NOMO-1 treated with DMSO at 0.1 percent for 48 hours (cell line): ENCODE measurements around the gene GDAP2.

Source experiments
- DNase-seq: peaks from one replicate; lab custom pipeline; 2025; ENCODE audit not compliant: unreplicated experiment; lab: John Stamatoyannopoulos, UW

Gene GDAP2

DNA sequence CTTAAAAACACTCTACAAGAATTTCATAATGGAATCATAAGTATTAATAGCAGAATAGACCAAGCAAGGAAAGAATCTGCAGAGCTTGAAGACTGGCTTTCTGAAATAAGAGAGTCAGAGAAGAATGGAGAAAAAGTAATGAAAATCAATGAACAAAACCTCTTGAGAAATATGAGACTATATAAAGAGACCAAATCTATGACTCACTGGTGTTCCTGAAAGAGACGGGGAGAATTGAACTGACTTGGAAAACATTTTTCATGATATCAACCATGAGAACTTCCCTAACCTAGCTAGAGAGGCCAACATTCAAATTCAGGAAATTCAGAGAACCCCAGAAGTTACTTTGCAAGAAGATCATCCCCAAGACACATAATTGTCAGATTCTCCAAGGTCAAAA, 85.6 kb downstream of the GDAP2 start:
- DNase-seq, result no peak

DNA sequence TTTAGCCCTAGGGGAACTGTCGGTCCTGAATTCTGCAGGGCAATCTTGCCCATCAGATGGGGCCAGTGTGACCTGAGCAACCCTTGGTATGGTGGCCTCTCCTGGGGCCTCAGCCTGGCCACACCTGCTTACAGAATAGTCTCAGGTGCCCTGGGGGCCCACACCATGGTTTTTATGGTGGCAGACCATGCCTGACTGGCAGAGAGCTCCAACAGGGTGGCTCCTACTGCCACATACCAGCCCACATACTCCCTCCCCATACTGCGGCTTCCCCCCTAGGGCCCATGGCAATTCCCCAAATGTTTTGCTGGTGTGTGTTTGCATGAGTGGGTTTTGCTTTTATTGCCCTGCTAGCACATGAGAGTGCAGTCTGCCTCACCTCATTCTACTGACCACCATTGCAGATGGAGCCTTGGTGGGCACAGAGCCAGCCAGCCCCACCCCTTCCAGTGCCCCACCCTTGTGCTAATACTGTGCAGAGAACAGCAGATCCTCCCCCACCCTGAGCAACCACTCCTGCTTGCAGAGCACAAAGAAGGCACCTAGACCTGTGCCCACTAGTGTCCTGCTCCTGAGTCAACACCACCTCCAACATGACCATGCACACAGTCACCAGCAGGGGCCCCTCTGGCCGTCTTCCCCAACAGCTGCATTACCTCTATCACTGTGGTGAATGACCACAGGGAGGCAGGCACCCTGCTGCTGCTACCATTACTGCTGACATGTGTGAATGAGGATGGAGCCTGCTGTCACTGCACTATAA, 86.8 kb downstream of the GDAP2 start:
- DNase-seq, result no peak

DNA sequence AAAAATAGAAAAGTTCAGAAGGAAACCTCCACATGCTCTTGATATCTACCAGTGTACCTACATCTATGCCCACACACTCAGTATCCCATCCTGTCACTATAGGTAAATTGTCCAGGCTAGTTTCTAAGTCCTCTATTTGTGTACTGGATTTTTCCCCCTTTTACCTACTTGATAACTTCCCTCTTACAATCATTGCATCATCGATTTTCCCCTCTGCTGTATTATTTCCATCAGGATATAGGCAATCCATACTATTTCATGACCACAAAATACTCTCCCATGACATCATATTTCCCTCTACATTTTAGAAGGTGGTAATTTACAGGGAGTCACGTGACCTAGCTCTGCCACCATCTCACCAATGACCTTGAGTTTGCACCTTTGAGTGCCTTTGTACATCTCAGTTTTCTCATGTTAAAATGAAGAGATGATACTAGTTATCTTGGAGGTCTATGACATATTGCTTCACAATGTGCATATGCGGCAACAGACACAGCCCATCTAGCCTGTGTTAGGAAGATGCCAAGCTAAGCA, 88.2 kb downstream of the GDAP2 start:
- DNase-seq, result no peak

DNA sequence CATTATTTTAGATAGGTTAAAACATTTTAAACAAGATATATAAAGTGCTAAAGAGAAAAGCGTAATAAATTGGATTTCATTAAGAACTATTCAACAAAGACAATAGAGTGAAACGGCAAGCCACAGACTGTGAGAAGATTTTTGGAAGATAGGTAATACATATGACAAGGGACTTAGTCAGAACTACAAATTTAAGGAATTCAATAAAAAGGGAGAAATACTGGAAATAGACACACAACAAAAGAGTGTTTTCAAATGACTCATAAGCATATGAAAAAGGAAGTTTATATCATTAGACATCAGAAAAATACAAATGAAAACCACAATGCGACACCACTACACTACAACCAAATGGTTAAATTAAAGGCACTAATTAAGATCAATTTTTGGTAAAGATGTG, 90.5 kb downstream of the GDAP2 start:
- DNase-seq, result no peak

DNA sequence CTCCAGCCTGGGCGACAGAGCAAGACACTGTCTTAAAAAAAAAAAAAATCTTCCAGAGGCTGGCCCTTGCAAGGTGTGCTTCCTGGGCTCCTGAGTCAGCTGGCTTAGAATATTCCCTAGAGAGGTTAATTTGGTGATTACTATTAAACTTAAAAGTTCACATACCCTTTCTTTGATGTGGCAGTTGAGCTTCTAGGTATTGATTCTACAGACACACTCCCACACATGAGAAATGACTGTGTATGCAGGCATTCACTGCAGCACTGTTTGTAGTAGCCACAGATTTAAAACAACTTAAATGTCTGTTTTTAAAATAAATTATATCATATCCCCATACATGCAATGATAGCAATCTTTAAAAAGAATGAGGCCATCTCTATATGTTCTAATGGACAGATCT, 93.4 kb downstream of the GDAP2 start:
- DNase-seq, result no peak

DNA sequence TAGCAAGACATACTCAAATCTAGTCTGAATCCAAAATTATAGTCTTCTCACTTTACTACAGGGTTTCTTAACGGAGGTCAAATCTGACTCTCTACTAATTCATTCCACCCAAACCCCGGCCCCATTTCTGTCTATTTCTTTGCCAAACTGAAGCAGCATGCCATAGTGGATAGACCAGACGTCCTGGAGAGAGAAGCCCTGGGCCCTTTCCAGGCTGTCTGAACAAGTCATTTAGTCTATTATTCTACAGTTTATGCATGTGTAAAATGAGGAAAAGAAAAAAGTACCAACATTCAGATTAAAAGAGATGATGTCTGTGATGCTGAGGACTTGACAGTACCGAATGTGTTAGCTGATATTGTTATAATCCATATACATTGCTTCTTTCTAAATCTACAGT, 95.0 kb downstream of the GDAP2 start:
- DNase-seq, result no peak

DNA sequence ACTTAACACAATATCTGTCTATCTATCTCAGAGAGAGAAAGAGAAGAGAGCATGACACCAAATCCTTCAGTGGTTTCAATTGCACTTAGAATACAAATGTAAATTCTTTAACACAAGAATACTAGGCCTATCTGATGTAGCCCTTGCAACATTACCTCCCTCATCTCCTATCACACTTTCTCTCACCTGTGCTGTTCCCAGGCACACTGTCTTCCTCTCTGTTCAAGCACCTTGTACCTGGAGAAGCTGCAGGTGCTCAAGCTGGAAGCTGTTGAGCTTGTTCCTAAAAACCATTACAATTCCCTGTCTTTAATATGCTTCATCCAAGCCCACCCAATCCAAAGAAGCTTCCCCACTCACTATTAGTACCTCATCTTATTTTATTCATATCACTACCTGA, 97.0 kb downstream of the GDAP2 start:
- no peak for DNase-seq

DNA sequence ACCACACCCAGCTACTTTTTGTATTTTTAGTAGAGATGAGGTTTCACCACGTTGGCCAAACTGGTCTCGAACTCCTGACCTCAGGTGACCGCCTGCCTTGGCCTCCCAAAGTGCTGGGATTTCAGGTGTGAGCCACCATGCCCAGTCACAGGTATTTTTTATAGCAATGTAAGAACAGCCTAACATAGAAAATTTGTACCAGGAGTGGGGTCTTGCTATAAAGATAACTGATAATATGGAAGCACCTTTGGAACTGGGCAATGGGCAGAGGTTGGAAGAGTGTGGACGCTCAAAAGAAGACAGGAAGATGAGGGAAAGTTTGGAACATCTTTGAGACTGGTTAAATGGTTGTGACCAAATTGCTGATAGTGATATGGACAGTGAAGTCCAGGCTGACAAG, 99.2 kb downstream of the GDAP2 start:
- DNase-seq, result no peak

DNA sequence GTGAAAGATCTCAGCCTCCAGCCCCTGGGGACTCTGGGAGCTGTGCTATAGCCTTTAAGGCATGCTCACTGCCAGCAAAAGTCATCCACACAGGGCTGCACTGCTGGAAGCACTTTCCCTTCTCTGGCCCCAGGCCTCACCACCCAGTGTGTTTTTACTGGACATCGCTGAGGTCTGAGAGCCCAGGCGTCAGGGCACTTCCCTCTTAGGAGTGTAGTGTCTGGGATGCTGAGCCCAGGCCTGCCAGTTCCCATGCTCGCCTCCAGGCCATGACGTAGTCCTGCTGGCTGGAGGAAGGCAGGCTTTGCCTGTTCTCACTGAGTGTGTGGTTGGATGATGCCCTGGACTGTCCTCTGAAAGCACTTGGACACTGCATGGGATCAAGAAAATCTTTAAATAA, 101.2 kb downstream of the GDAP2 start:
- no peak for DNase-seq

DNA sequence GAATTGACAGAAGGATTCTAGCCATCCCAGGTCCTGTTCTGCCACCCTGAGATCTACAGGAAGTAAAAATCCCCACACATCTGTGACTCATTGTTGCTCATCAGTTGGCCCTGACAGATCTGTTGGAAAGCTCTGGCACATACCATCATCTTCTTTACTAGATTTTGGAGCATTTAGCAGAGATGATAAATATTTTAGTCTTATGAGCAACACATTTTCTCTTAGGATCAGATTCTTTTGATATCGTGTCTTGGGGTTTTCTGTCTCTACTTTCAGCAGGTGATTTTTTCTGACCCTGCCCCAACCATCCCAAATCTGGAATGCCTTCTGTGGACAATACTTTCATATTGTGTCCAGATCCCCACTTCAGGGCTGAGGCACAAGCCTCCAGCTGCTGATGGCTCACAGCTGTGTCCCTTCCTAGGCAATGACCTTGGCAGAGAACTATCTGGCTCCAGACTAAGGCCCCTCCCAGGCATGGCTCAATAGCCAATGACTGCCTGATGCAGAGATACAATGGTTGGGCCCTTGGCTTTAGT, 102.8 kb downstream of the GDAP2 start:
- DNase-seq, result no peak

DNA sequence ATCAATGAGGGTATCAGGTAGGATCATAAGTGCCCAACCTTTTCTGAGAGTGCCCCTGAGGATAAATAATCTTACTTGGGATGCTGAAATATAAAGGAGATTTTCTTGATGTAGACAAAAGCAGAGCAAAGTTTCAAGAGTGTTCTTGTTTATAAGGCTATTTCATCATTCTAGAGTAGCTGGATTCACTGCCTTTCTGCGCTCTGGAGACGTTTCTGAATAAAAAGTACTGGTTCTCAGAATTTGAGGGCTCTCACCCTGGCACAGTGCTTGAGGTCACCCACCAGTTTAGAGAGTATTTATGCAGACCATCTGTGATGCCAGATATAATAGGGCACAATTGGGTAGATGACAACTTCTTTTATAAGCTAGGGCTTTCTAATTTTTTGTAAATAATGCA, 103.3 kb downstream of the GDAP2 start:
- no peak for DNase-seq

DNA sequence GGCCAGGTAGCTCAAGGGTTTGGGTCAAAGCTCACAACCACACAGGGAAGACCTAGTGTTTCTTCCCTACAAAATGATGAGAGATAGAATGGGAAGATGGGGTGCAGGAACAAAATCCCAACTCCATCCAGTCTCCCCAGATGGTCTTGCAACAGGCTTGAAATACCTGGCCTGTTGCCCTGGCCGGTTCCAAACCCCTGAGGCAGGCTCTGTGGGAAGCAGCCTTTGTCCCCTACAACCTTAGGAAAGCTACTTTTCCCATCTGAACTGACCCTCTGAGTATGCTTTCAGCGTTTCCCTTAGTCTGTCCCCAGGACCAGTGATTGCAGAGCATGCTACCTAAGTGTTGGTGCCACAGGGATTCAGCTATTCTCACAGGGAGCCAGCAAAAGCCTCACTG, 104.0 kb downstream of the GDAP2 start:
- no peak for DNase-seq

DNA sequence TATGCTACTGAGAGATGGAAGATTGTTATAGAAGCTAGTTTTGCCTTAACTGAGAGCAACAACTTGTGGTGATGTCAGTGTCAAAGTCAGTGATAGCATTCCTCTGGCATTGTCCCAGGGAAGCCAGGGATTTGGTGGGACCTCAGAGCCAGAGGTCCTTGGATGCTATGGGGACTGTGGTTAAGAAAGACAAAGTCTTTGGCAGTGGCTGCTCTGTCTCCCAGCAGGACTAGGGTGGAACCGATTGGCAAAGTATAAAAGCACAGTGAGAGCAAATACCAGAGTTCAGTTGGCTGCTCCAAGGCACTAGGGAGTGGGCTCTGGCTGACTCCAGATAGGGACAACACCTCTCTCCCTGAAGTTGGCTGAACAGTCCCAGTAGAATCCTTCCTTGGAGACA, 104.8 kb downstream of the GDAP2 start:
- DNase-seq, result no peak

DNA sequence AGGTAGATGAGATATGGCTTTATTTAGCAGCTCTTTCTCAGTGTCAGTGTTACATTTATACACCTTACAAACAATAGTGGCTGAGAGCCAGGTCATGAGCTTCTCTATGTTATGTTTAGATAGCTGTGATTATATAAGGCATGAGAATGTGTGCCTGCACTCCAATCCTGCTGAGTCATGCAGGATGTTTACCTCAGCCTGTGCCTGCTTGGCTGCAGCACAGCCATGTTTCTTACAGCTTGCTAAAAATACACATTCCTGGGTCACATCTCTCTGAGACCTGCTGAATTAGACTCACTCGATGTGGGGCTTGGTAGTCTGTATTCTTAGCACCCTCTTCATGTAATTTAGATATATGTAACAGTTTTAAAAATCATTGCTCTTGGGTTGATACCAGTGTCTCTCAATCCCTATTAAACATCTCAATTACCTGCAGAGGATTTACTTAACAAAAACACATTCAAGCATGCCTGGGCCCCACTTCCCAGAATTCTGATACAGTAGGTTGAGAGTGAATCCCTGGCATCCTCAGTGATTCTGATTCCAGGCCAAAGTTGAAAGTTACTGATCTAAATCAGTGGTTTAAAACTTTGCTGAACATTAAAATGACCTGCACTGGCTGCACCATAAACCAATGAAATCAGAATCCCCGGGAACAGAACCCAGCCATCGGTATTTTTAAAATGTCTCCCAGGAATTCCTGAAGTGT, 107.5 kb downstream of the GDAP2 start:
- no peak for DNase-seq

DNA sequence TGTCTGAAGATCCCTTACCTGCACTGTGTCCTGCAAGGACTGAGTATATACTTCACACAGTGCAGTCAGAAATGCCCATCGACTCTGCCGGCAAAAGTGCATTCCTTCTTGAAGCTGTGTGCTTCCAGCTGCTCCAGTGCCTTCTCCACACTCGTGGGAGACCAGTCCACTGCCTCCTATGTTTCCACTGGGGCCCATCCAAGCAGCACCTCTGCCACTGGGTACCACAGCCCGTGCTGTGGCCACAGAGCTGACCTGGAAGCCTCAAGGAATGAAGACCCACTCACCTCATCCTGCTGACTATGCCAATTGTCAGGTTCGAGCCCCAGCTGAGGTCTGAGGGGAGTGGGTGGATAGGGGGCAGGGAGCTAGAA, 108.1 kb downstream of the GDAP2 start:
- no peak for DNase-seq

DNA sequence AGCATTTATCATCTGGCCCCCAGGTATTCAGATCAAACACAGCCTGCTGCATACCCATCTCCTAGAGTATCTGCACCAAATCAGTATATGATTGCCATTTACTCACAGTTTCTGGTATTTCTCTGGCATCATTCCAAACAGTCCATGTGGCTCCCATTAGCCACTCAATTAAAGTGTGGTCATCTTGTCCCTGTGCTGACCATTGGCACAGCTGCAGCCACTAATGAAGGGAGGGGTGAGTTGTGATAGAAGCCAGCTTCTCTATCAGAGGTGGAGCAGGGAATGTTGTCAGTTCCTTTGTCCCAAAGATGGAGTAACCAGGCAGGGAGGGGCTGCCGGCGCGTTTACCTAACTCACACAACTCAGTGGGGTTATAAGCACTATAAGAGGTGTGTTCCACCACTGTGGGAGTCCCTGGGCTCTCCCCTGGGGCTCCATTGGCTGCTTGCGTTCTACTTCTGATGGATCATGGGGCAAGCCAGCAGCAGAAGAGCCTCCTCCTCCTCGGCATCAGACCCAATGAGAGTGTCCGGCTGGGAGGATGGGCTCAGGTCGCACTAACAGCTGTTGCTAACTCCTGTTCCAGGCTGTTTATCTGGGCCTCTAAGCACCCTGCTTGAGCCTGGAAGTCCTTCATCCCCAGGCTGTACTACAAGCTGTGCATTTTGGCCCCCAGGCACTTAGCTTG, 108.6 kb downstream of the GDAP2 start:
- no peak for DNase-seq

DNA sequence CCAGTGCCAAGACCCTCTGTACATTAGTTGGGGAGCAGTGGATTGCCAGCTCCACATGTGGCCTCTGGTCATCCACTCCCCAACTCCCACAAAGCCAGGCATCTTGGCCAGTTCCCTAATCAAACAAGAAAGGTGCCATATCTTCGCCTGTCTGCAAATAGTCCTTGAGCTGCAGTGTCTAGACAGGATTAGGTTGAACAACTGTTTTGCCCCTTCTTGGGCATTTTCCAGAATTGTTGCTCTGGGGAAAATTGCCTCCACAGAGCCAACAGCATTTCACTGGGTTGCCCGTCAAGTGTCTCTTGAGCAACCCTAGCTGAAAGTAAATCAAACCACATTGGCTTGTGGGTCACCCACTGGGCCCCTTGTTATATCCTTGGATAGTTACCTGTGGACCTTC, 109.3 kb downstream of the GDAP2 start:
- DNase-seq, result no peak

DNA sequence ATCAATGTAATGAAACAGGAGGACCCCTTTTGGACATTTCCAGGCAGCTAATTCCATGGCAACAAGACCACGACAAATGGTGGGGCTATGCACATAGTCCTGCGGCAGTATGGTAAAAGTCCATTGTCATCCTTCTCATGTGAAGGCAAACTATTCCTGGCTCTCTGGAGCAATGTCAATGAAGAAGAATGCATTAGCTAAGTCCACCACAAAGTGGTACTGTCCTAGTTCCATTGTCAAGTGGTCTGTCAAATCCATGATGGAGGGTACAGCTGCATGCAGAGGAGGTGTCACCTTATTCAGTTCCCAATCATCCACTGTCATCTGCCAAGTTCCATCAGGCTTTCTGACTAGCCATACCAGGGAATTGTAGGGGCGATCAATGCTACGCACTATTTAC, 110.1 kb downstream of the GDAP2 start:
- no peak for DNase-seq

DNA sequence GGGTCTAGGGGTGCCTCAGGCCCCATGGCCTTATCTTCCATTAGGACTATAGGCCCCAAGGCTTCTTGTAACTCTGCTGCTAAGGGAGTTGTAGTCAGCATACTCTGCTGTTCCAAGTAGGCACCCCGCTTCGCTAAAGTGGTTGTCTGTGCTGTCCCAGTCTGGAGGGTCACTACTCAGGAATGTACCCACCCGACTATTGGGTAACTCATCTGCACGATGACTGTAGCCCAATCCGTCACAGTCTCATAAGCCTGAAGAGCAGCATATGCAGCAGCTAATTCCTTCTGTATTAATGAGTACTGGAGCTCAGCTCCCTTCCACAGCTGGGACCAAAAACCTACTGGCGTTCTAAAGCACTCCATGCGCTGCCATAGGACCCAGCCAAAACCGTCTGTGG, 111.0 kb downstream of the GDAP2 start:
- no peak for DNase-seq

DNA sequence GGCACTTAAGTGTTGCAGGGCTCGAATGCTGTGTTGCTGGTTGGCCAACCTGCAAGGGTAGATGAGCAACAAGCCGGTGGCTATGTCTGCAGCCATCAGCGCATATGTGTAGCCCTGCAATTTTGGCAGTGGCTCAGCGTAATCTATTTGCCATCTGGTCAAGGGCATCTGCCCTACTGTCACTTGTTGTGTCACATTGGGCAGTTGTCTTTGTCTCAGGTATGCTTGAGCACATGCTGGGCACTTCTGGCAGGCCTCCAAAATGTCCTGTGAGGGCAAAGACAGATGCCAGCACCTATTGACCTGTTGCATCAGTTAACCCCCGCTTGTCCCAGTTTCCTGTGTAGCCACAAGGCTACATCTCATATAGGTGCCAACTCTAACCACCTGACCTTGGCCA, 111.8 kb downstream of the GDAP2 start:
- DNase-seq, result no peak

DNA sequence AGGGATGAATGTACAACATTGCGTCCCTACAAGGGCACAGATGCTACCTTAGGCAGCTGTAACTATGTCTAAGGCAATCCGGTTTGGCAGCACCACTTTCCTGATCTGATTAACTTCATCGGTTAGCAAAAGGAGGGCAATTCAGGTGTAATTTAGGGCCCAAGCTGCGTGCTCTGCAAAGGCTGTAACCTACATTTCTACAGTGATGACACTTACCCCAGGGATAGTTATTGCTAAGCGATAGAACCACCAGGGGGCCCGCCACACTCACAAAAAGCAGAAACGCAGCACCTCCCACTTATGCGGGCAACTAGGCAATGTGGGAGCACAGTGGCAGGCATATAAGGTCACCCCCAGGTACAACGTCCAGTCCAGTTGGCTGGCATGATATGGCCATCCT, 113.5 kb downstream of the GDAP2 start:
- DNase-seq, result no peak
